AG08396 (cell line): ENCODE measurements around the gene DPP6.

Experiments used
- DNase-seq: peaks from one replicate; pipeline ENCODE4 v3.0.0; 2012; ENCODE audit warnings: low spot score, mixed read lengths

Gene DPP6

DNA sequence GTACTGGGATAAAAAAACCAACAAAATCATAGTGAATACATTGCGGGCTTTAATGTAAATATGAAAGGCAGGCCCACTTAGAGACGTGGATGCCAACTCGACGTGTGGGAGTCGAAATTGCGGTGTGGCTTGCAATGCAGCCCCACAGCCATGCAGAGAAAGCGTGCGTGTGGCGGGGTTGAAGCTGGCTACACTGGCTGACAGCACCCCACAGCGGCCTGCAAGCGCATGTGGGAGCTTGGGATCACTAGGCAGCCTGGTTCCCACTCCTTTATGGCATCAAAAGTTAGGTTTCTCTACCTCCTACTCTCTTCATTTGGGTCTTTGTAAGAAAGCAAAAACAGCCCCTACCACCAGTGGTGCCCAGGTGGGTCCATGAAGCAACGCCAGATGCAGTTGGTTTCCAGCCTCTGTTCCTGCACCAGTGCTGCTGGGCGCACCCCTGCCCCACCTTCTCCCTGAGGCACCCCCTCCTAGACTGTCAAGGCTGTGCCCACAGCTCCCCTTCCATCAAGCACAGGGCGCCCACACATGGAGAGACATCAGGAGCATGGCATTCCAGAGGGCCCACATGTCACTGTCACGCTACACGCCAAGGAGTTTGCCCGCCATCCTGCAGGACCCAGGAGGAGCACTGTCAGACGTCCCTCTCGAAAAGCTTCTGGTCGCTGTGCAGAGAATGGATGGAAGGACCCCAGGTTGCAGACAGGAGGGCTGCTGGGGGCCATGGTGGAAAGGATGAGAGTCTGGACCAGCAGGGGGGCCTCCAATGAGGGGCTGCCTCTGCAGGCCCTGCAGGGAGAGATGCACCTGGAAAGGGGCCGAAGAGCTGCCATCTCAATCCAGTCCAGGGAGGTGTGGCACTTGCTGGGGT is 807.8 kb downstream of the DPP6 start:
- no peak for DNase-seq

DNA sequence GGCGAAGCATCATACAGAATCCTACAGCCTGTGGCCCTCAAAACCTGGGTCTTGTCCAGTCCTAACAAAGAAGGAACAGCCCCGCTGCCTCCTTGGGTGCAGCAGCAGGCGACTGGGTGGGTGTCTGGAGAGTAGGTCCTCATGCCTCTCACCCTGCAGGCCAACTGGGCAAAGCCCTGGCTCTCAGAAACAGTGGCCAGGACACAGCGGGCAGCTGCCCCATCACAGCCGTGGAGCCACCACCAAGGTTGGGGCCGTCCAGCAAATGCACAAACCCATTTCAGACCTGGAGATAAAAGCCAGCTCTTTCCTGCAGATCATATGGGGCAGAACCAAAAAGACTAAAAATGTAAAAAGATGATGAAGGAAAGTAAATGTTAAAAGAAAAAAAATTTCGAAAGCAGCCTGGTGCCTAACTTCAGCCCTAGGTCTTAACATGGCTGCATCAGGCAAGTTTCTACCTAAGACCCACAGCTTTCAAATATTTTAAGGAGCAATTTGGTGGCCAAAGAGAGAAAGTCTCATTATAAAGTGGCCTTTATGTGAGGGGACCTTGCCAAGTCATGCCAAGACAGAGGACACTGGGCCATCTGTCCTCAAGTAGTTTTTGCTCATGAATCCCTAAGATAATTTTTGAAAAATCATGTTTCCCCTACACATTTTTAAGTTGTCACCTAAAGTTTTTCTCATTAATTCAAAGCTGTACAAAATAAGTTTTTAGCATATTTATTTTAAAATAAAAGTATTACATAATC is 808.6 kb downstream of the DPP6 start:
- DNase-seq, result no peak

DNA sequence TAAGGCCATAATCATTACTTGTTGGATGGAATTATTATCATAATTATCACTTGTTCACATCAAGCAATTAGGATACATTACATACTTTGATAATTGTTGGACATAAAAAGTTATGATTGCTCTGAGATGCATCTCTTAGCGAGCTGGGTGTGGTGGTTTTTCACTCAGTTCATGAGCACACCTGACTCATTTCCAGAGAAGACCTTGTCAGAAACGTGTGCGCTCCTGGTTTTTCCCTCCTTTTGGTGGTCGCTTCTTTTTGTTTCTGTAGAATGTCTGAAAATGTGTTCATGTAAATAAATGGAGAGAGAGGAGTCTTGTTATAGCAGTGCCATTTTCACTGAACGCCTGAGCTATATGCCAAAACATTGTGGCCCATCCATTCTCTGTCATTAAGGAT is 809.4 kb downstream of the DPP6 start:
- DNase-seq, result no peak

DNA sequence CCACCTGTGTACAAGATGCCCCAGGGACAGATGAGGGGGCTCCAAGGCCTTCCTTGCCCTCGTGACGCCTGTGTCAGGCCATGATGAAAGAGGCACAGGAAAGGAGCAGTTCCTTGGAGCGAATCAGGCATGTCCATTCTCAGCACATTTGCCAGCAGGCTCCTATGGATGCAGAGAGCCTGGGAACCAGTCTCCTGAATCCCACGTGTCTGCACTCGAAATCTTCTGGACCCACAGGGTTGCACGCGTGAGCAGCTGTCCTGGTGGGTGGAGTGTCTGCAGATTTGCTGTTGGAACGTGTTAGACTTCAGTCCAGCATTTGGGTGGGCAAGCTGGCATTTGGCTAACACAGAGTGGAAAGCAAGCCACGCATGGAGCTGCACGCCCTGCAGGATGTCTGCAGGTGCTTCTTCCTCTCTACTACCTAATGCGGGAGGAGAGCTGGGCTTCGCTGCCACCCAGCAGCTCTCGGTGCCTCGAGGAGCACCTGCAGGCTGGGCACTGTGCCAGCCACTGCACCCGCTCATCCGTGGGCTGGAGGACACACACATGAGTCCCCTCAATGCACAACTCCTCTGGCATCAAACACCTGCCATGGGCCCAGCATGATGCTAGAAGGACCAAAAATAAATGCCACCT is 810.1 kb downstream of the DPP6 start:
- DNase-seq, result no peak

DNA sequence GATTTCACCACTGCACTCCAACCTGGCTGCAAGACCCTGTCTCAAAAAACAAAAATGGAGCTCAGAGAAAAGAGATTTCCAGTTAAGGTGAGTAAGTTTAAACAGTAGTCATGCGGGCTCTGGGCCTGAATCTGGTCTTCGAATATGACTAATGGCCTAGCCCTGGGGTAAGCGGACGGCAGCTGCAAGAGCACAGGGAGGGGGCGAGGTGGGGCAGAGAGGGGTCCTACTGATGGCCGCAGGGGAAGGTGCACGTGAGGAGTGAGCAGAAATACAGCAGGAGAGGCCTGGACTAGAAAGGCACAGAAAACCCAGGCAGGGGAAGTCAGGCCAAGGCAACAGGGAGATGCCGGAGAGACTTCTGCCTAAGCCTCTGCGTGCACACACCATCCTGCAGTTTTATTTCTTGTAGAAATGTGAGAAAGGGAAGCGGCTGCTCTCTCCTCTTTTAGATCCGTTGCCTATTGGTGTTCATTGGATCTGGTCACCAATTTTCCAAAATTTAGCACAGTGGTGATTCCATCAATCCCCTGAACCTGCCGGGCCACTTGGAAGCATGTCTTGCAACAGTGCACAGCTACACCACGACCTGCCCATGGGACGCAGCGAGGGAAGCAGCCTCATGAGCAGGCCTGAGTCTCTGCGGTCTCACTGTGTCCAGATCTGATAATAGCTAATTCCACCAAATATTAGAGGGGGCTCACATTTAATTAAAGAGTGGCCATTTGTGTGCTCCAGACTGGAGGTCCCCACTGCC is 811.7 kb downstream of the DPP6 start:
- DNase-seq, result no peak

DNA sequence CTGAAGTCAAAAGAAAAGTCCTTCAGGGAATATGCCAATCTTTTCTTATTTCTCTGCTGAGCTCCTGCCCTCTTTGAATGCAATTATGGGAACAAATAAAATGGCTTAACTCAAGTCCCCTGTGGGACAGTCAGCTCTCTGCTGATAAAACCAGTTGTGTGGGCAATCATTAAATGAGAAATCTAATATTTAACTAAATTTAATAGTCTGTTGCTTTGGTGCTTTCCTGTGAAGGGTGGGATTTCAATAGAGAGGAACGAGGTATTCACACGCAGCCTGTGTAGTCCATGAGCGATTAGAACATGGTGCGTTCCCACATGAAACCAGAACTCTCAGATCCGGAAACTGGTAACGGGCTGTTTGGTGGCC is 812.3 kb downstream of the DPP6 start:
- DNase-seq, result no peak

DNA sequence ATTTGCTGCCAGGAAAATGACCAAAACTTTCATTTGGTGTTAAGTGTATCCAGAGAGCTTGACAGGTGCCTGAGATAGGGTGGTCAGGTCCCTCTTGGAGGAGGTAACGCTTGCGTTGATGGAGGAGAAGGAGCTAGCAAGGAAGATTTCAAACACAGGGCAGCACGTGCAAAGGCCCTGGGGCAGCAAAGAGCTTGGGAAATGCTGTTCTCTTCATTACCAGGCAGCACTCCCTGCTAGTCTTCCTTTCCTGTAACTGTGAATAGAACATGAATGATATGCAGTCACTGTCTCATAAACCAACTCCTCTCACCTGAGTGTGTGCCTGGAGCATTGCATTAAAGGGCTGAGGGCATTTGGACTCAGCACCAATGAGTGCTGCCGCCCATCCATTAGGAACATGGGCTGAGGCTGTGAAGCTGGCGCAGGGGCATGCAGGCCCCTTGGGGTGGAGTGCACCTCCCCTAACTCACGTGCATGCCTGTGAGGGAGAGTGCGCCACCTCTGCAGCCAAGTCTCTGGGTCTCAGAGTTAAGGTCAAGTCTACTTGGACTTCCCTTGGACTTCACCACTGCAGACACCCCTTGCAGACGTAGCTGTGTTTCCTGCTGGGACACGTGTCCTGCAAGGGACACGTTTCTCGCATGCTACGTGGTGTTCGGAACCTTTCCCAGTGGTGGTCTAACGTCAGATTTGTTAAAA is 813.9 kb downstream of the DPP6 start:
- no peak for DNase-seq

DNA sequence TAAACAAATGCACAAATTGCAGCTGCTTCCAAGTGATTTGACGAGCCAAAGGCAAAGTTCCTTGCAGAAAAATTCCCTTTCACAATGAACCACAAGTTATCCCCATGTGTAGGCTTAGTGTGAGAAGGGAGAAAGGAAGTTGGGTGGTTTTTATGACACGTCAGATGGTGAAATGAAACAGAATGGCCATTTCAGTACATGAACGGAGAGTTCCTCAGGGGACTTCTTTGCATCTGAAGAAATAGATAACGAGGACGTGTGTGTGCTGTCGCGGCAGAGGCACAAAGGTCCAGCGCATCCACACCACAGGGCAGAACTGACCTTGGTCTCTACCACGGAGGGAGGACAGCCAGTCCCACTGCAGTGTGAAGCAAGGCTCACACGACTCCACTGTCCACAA is 814.9 kb downstream of the DPP6 start:
- no peak for DNase-seq

DNA sequence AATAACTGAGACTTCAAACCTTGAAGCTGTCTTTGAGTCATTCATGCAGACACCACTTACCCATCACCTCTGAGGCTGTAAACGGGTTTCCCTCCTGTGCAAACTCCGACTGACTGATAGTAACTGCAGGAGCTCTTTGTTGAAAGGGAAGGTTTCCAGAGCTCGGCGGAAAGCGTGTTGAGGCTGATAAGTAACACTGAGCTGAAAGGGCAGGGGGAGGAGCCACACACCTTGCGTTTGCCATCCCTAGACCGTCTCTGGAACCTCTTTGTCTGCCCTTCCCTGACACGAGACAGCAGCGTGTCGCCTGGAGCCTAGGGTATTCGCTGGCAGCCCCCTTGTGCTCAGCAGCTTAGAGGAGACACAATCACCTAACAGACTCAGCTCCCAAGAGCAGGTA is 816.7 kb downstream of the DPP6 start:
- no peak for DNase-seq

DNA sequence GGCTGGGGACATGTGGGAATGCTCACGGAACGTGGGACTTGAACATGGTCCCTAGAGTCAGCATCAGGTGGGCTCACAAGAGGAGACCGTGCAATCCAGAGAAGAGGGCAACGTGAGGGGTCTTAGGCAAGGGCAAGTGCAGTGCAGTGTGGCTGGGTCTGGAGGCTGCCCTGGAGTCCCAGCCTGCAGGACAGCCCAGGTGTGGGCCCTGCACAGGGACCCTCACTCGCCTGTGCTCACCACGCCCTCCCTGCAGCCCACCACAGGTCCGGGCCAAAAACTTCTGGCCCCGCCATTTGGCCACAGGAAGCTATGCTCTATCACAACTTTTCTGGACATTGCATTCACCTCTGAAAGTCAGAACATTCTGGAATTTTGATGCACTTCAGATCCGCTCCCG is 817.2 kb downstream of the DPP6 start:
- DNase-seq, result no peak

DNA sequence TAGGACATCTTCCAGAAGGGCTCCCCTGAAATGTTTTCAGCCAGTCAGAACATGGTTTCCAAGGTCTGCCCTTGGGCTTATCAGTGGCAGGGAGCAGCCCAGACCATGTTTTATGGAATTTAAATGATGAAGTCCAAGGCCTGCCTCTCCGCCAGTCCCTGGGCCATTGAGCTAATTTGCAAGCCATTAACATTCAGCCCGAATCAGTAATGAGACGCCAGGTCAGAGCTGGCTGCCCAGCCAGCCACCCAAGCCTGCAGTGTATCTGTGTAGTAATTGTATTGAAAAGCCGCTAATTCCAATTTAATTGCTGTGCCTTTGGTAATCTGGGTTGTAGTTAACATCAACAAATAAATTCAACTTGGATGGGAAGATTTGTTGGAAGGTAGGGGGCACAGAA is 819.3 kb downstream of the DPP6 start:
- no peak for DNase-seq

DNA sequence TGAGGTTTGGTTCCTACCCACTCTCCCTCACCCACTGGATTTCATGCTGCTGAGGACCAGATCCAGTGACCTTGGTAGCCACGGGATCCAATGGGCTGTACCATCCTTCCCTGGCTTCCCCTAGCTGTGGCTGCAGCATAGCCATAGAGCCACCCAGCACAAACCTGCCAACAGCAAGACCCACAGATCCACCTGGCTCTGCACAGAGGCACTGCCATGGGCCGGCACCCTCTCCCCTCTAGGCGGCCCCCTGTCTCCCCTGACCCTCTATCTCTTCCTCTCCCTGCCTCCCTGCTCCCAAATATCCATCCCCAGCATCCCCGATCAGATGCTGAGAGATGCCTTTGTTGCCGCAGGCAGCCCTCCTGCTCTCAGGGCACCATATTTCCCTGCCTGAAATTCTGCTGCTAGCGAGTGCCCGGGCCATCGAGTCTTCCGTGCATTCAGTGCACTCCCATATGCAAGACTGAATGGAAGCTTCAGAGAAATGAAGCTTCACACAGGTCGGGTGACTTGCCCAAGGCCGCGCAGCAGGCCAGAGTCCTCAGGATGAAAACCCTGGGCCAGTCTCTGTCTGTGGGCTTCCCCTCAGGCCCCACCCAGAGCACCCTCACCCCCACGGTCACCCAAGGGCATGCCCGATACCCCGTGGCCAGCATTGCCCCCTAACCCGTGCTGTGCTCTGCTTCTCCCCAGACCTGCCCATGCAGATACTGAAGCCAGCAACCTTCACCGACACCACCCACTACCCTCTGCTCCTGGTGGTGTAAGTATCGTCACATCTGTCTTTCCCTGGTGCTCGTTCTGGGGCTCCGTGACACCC is 819.9 kb downstream of the DPP6 start:
- no peak for DNase-seq

DNA sequence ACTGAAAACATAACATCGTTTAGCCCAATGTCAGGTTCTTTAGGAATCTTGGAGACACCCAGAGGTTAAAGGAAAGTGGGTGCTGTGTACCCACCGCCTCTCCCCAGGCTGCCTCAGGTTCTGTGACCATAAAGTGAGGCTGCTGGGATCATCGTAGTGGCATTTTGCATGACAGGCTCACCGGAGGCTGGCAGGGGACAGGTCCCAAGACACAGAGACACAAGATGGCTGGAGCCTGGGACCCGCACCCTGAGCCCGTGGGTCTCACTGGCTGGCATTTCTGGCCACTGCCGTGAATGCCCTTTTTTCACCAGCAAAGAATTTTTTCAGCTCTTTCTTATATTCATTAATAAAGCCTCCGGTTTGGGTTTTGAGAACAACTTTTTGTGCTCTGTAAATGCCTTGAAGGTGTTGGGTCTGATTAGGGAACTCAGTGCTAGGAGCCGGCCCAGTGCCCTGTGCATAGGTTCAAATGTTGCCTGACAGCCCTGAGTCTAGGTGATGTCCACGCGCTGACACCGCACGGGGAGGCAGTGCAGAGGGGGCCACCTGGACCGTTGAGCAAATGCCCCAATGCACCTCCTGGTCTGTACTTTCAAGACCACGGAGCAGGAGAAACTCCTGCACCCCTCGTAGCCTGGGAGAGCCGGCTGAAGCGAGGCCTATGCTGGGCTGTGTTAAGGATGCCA is 820.8 kb downstream of the DPP6 start:
- no peak for DNase-seq

DNA sequence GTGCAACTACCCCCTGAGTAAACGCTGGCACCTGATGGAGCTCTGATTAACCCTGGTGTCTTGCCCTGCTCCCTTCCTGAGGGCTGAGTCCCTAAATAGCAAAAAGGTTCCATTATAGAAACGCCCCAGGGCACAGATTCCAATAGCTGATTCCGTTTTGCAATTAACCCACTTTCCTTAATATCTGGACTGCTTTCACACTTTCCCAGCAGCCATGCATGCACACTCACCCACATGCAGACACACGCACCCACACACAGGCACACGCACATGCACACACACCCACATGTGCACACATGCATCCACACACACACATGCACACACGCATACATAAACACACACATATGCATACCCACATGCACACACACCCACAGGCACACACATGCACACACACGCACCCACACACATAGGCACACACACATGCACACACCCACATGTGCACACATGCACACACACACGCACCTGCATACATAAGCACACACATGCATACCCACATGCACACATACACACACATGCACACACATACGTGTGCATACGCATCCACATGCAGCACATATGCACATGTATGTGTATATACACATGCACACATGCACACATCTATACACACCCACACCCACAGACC is 821.4 kb downstream of the DPP6 start:
- no peak for DNase-seq

DNA sequence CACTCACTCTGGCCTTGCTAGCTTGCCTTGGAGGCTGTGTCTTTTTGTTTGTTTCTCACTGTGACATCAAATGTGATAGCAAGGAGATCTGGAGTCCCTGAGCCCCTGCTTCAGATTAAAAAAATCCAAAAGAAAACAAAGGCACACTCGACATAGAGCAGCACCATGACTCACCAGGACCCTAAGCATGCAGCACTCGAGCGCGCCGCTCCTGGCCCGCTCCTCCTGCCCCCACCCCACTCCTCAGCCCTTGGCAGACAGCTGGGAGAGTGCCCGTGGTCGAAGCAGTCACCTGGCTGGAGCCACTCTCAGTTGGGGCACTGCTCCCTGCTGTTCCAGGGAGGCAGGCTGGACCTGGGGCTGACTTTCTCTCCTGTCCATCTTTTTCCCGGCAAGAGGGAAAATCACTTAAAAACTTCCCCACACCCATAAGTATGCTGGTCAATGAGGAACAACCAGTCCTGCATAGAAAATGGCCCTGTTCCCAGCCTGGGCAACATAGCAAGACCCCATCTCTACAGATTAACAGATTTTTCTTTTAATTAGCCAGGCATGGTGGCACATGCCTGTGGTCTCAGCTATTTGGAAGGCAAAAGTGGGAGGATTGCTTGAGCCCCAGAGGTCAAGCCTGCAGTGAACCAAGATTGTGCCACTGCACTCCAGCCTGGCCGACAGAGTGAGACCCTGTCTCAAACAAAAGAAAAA is 822.4 kb downstream of the DPP6 start:
- no peak for DNase-seq

DNA sequence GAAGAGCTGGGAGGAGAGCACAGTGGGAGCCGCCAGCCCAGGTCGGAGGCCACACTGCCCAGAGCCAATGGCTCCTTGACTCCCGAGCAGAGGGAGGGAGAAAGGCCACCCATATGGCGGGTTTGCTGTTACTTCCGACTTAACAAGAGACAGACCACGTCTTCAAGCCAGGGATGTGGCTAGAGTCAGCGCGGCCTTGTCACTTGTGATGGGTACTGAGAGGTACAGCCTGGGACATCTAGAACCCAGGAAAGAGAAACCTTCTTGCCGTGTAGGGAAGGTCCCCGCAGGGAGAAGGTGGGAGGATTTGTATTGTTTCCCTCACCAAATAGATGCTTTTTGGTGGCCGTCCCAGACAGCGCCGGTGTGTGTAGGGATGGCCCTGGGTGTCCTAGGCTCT is 823.1 kb downstream of the DPP6 start:
- DNase-seq, result no peak

DNA sequence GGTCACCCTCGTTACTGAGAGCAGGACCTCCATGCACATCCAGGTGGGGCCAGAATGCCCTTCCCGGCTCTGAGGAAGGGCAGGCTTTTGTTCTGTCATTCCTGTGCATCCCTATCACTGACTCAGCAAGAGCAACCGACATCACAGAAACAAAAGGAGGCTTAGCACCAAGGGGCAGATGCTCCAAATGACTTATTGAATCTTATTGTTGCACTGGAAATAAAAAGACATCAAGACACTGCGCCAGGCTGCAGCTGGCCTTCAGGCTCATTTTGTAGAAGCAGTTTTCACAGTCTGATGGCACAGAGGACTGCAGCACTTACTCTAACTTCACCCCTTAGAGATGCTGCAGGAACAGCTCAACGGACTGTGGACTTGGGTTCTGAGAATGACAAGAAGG is 824.3 kb downstream of the DPP6 start:
- DNase-seq, result no peak

DNA sequence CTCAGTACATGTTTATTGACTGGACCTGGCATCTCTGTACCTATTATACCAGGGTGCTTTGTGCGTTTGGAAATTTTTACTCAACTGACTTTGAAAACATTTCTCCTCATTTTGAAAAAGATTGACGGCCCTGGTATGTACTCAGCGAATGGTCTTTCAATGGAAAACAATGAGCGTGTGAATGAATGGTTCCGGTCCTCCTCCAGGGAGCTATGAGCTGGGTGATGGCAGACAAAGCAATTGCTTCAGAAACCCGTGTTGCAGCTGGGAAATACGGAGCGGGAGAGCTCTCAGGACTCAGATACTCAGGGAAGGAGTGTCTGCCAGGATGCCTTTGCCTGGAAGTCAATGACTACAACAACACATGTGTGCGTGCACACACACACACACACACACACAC is 824.8 kb downstream of the DPP6 start:
- DNase-seq, result no peak

DNA sequence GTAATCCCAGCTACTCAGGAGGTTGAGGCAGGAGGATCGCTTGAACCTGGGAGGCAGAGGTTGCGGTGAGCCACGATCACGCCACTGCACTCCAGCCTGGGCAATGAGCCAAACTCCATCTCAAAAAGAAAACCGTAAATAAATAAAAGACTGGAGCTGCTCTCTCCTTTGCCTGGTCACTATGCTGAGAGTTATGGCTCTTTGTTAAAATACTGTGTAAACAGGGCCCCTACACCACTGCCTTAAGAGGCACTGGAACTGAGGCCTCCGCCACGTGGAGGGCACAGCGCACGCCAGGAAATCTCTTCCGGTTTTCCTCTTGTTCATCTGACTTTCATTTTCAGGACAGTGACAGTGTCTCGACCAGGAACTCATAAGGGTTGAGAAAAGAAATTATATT is 827.4 kb downstream of the DPP6 start:
- DNase-seq, result no peak
